ENCODE data around the gene BBX.
"Not testable (repeated sequence)": the region's sequence is repeated elsewhere in the genome, so short reads cannot be mapped to it uniquely, and the experiment has no call there.

The BBX gene

GRCh38 chr3:107571492-107571891, 48.7 kb downstream of the BBX start:
- H3K4me1 ChIP-seq (ENCODE audit: control insufficient read depth, insufficient read depth, low read length); H3K4me3 ChIP-seq (ENCODE audit: low read depth, low read length); H3K9me3 ChIP-seq (ENCODE audit: control insufficient read depth, insufficient read depth, low read length); H3K27ac ChIP-seq (ENCODE audit: low read depth, low read length); H3K27me3 ChIP-seq (ENCODE audit: control insufficient read depth, insufficient read depth, low read length); H3K36me3 ChIP-seq (ENCODE audit: control insufficient read depth, insufficient read depth, low read length); H3K9ac ChIP-seq (ENCODE audit: low read depth, low read length): not testable (repeated sequence)

GRCh38 chr3:107574650-107575049, 51.9 kb downstream of the BBX start:
- Histone ChIP-seq H3K9me3 (ENCODE audit: control insufficient read depth, insufficient read depth, low read length) (no peaks in the 10 kb centered on the region), H3K36me3 (ENCODE audit: control insufficient read depth, insufficient read depth, low read length) (no peaks in the 10 kb centered on the region), H3K27me3 (ENCODE audit: control insufficient read depth, insufficient read depth, low read length) (no peaks in the 10 kb centered on the region), H3K9ac (ENCODE audit: low read depth, low read length) (no peak overlapping the region), H3K4me3 (ENCODE audit: low read depth, low read length) (no peak overlapping the region), H3K27ac (ENCODE audit: low read depth, low read length) (no peak overlapping the region), H3K4me1 (ENCODE audit: control insufficient read depth, insufficient read depth, low read length) (peaks cover 23% of the 10 kb centered on the region)

GRCh38 chr3:107578091-107578490, 55.3 kb downstream of the BBX start:
- peaks cover 35% of the 10 kb centered on the region for H3K4me1 ChIP-seq (ENCODE audit: control insufficient read depth, insufficient read depth, low read length)
- H3K36me3 ChIP-seq (ENCODE audit: control insufficient read depth, insufficient read depth, low read length) = no peaks in the 10 kb centered on the region
- H3K9ac ChIP-seq (ENCODE audit: low read depth, low read length) = no peak overlapping the region
- no peak overlapping the region for H3K4me3 ChIP-seq (ENCODE audit: low read depth, low read length)
- no peaks in the 10 kb centered on the region for H3K9me3 ChIP-seq (ENCODE audit: control insufficient read depth, insufficient read depth, low read length)
- peak overlapping the region; percentile 11 for H3K27ac ChIP-seq (ENCODE audit: low read depth, low read length)
- H3K27me3 ChIP-seq (ENCODE audit: control insufficient read depth, insufficient read depth, low read length) = no peaks in the 10 kb centered on the region

- peak overlapping the region; percentile 11 for H3K27ac ChIP-seq (ENCODE audit: low read depth, low read length)
- H3K9ac ChIP-seq (ENCODE audit: low read depth, low read length) = no peak overlapping the region
- no peaks in the 10 kb centered on the region for H3K27me3 ChIP-seq (ENCODE audit: control insufficient read depth, insufficient read depth, low read length)
- H3K9me3 ChIP-seq (ENCODE audit: control insufficient read depth, insufficient read depth, low read length) = no peaks in the 10 kb centered on the region
- no peaks in the 10 kb centered on the region for H3K36me3 ChIP-seq (ENCODE audit: control insufficient read depth, insufficient read depth, low read length)
- H3K4me1 ChIP-seq (ENCODE audit: control insufficient read depth, insufficient read depth, low read length) = peaks cover 35% of the 10 kb centered on the region
- H3K4me3 ChIP-seq (ENCODE audit: low read depth, low read length) = no peak overlapping the region
These were observed 55.8 kb downstream of the BBX start for GRCh38 chr3:107578523-107578922.

GRCh38 chr3:107579371-107579770, 56.6 kb downstream of the BBX start:
- H3K9ac ChIP-seq (ENCODE audit: low read depth, low read length) = no peak overlapping the region
- H3K27ac ChIP-seq (ENCODE audit: low read depth, low read length) = peak overlapping the region; percentile 43
- H3K4me1 ChIP-seq (ENCODE audit: control insufficient read depth, insufficient read depth, low read length) = peaks cover 35% of the 10 kb centered on the region

GRCh38 chr3:107581230-107581629, 58.5 kb downstream of the BBX start:
- no peak overlapping the region for H3K4me3 ChIP-seq (ENCODE audit: low read depth, low read length)
- no peaks in the 10 kb centered on the region for H3K9me3 ChIP-seq (ENCODE audit: control insufficient read depth, insufficient read depth, low read length)
- H3K27me3 ChIP-seq (ENCODE audit: control insufficient read depth, insufficient read depth, low read length) = no peaks in the 10 kb centered on the region

More at GRCh38 chr3:107579371-107579770, 56.6 kb downstream of the BBX start:
- Histone ChIP-seq H3K27me3 (ENCODE audit: control insufficient read depth, insufficient read depth, low read length) (no peaks in the 10 kb centered on the region), H3K36me3 (ENCODE audit: control insufficient read depth, insufficient read depth, low read length) (no peaks in the 10 kb centered on the region), H3K4me3 (ENCODE audit: low read depth, low read length) (no peak overlapping the region), H3K9me3 (ENCODE audit: control insufficient read depth, insufficient read depth, low read length) (no peaks in the 10 kb centered on the region)

GRCh38 chr3:107588217-107588616, 65.5 kb downstream of the BBX start:
- no peak overlapping the region for H3K9ac ChIP-seq (ENCODE audit: low read depth, low read length)
- H3K36me3 ChIP-seq (ENCODE audit: control insufficient read depth, insufficient read depth, low read length) = no peaks in the 10 kb centered on the region
- H3K9me3 ChIP-seq (ENCODE audit: control insufficient read depth, insufficient read depth, low read length) = no peaks in the 10 kb centered on the region
- H3K4me3 ChIP-seq (ENCODE audit: low read depth, low read length) = no peak overlapping the region
- no peaks in the 10 kb centered on the region for H3K4me1 ChIP-seq (ENCODE audit: control insufficient read depth, insufficient read depth, low read length)
- no peak overlapping the region for H3K27ac ChIP-seq (ENCODE audit: low read depth, low read length)
- H3K27me3 ChIP-seq (ENCODE audit: control insufficient read depth, insufficient read depth, low read length) = no peaks in the 10 kb centered on the region

More at GRCh38 chr3:107581230-107581629, 58.5 kb downstream of the BBX start:
- Histone ChIP-seq H3K9ac (ENCODE audit: low read depth, low read length) (no peak overlapping the region), H3K4me1 (ENCODE audit: control insufficient read depth, insufficient read depth, low read length) (peaks cover 35% of the 10 kb centered on the region), H3K36me3 (ENCODE audit: control insufficient read depth, insufficient read depth, low read length) (no peaks in the 10 kb centered on the region), H3K27ac (ENCODE audit: low read depth, low read length) (no peak overlapping the region)

- 0 out of 2 replicates have a peak, but pooled peaks cover 8% of the 10 kb centered on the region for H3K4me1 ChIP-seq (ENCODE audit: control insufficient read depth, insufficient read depth, low read length)
- no peaks in the 10 kb centered on the region for H3K9me3 ChIP-seq (ENCODE audit: control insufficient read depth, insufficient read depth, low read length)
- H3K27ac ChIP-seq (ENCODE audit: low read depth, low read length) = no peak overlapping the region
- no peaks in the 10 kb centered on the region for H3K27me3 ChIP-seq (ENCODE audit: control insufficient read depth, insufficient read depth, low read length)
- no peaks in the 10 kb centered on the region for H3K36me3 ChIP-seq (ENCODE audit: control insufficient read depth, insufficient read depth, low read length)
- H3K9ac ChIP-seq (ENCODE audit: low read depth, low read length) = no peak overlapping the region
- H3K4me3 ChIP-seq (ENCODE audit: low read depth, low read length) = no peak overlapping the region
These were observed 66.7 kb downstream of the BBX start for GRCh38 chr3:107589454-107589853.

- Histone ChIP-seq H3K4me3 (ENCODE audit: low read depth, low read length) (no peak overlapping the region), H3K4me1 (ENCODE audit: control insufficient read depth, insufficient read depth, low read length) (peaks cover 13% of the 10 kb centered on the region; the same call in 1 of the 2 replicates)
These were observed 68.0 kb downstream of the BBX start for GRCh38 chr3:107590786-107591185.

GRCh38 chr3:107592073-107592472, 69.3 kb downstream of the BBX start:
- no peaks in the 10 kb centered on the region for H3K36me3 ChIP-seq (ENCODE audit: control insufficient read depth, insufficient read depth, low read length)
- H3K27ac ChIP-seq (ENCODE audit: low read depth, low read length) = no peak overlapping the region
- no peak overlapping the region for H3K9ac ChIP-seq (ENCODE audit: low read depth, low read length)
- no peak overlapping the region for H3K4me3 ChIP-seq (ENCODE audit: low read depth, low read length)
- no peaks in the 10 kb centered on the region for H3K9me3 ChIP-seq (ENCODE audit: control insufficient read depth, insufficient read depth, low read length)
- H3K27me3 ChIP-seq (ENCODE audit: control insufficient read depth, insufficient read depth, low read length) = no peaks in the 10 kb centered on the region
- H3K4me1 ChIP-seq (ENCODE audit: control insufficient read depth, insufficient read depth, low read length) = peaks cover 25% of the 10 kb centered on the region

More at GRCh38 chr3:107590786-107591185, 68.0 kb downstream of the BBX start:
- Histone ChIP-seq H3K36me3 (ENCODE audit: control insufficient read depth, insufficient read depth, low read length) (no peaks in the 10 kb centered on the region), H3K27ac (ENCODE audit: low read depth, low read length) (no peak overlapping the region), H3K9me3 (ENCODE audit: control insufficient read depth, insufficient read depth, low read length) (no peaks in the 10 kb centered on the region), H3K9ac (ENCODE audit: low read depth, low read length) (no peak overlapping the region), H3K27me3 (ENCODE audit: control insufficient read depth, insufficient read depth, low read length) (no peaks in the 10 kb centered on the region)

GRCh38 chr3:107594870-107595269, 72.1 kb downstream of the BBX start:
- Histone ChIP-seq H3K4me1 (ENCODE audit: control insufficient read depth, insufficient read depth, low read length) (peaks cover 53% of the 10 kb centered on the region), H3K27ac (ENCODE audit: low read depth, low read length) (no peak overlapping the region)

GRCh38 chr3:107596639-107597038, 73.9 kb downstream of the BBX start:
- H3K27ac ChIP-seq (ENCODE audit: low read depth, low read length) = peak overlapping the region; percentile 9
- no peaks in the 10 kb centered on the region for H3K9me3 ChIP-seq (ENCODE audit: control insufficient read depth, insufficient read depth, low read length)
- H3K27me3 ChIP-seq (ENCODE audit: control insufficient read depth, insufficient read depth, low read length) = no peaks in the 10 kb centered on the region
- no peaks in the 10 kb centered on the region for H3K36me3 ChIP-seq (ENCODE audit: control insufficient read depth, insufficient read depth, low read length)
- H3K9ac ChIP-seq (ENCODE audit: low read depth, low read length) = no peak overlapping the region
- H3K4me3 ChIP-seq (ENCODE audit: low read depth, low read length) = no peak overlapping the region
- peaks cover 66% of the 10 kb centered on the region for H3K4me1 ChIP-seq (ENCODE audit: control insufficient read depth, insufficient read depth, low read length)

More at GRCh38 chr3:107594870-107595269, 72.1 kb downstream of the BBX start:
- H3K4me3 ChIP-seq (ENCODE audit: low read depth, low read length) = no peak overlapping the region
- H3K36me3 ChIP-seq (ENCODE audit: control insufficient read depth, insufficient read depth, low read length) = no peaks in the 10 kb centered on the region
- H3K9ac ChIP-seq (ENCODE audit: low read depth, low read length) = no peak overlapping the region
- no peaks in the 10 kb centered on the region for H3K9me3 ChIP-seq (ENCODE audit: control insufficient read depth, insufficient read depth, low read length)
- no peaks in the 10 kb centered on the region for H3K27me3 ChIP-seq (ENCODE audit: control insufficient read depth, insufficient read depth, low read length)

Data from HUES48 (cell line).